Measurements from ENCODE around the gene HIGD1A.

DNA sequence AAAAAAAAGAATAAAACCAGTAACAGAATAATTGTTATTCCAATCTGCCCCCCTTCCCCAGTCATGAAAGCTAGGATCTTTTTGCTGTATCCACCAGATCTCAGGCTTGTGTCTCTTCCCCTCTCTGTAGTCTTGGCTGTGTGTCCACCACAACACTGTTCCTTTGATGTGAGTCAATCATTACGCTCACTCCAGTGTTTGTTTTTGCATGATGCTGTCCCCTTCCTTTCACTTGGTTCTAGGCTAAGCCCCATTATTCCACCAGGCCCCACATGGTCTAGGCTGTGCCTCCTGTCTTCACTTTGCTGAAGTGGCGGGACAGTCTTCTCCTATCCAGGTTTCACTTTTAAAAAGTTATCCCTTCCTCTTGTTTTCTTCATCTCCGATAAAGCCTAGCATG is 18.5 kb upstream of the HIGD1A start:
- TF ChIP-seq, protein P1, sequence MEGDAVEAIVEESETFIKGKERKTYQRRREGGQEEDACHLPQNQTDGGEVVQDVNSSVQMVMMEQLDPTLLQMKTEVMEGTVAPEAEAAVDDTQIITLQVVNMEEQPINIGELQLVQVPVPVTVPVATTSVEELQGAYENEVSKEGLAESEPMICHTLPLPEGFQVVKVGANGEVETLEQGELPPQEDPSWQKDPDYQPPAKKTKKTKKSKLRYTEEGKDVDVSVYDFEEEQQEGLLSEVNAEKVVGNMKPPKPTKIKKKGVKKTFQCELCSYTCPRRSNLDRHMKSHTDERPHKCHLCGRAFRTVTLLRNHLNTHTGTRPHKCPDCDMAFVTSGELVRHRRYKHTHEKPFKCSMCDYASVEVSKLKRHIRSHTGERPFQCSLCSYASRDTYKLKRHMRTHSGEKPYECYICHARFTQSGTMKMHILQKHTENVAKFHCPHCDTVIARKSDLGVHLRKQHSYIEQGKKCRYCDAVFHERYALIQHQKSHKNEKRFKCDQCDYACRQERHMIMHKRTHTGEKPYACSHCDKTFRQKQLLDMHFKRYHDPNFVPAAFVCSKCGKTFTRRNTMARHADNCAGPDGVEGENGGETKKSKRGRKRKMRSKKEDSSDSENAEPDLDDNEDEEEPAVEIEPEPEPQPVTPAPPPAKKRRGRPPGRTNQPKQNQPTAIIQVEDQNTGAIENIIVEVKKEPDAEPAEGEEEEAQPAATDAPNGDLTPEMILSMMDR (IDR thresholded peaks at IDR 0.05; ENCODE audit: insufficient read depth, low read depth, low read length), result no peak
- no peak for TF ChIP-seq EZH2 (IDR thresholded peaks at IDR 0.05; ENCODE audit: insufficient read depth, low read length)
